ENCODE measurements around the gene PPP2R3A. TPM values are rescaled to one million over a fixed set of nuclear protein-coding genes. Genes with fewer than 3 reads are reported as not detected.
"Not testable (repeated sequence)": the region's sequence is repeated elsewhere in the genome, so short reads cannot be mapped to it uniquely, and the experiment has no call there.

The PPP2R3A gene
- total and polyA plus RNA-seq, 9 donors: 4.6 to 17.7 (median 12.2) TPM

DNA sequence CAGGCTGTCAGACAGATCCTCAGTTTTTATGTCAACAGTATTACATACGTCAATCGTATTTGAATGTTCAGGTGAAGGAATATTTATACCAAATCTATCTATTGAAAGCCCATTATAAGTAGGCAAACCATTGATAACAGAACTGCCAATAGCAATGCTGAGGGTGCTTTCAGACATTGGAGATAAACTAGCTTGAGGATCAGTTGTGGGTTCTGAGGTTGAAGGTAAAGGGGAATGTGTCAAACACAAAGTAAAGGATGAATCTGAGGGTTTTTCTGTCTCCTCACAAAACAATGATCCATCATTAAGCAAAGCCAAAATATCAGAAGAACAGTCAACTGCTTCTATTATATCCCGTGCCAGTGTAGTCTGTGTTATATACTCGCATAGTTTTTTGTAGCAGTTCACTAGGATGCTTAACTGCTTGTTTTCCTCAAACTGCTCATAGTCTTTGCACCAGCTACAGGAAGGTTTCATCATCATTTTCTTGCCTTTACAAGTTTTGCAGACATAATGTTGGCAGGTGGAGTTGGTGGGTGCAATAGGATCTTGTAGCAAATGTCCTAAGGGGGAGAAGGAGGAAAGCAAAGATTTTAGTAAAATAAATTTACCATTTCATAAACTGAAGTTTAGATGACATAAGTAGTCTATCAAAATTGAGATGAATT lies 186.8 kb downstream of the PPP2R3A start:
- no peaks in the 10 kb centered on the region for H3K27me3 ChIP-seq
- no peak for DNase-seq
- peaks cover 4% of the 10 kb centered on the region for H3K4me1 ChIP-seq (ENCODE audit: insufficient read depth)
- 70 to 80% (median 76%) methylated on average over 4 of the region's 4 CpGs for WGBS, 3 donors
- H3K27ac ChIP-seq: no peak overlapping the region
- no peaks in the 10 kb centered on the region for H3K9me3 ChIP-seq
- TF ChIP-seq POLR2A (IDR thresholded peaks at IDR 0.05): no peak
- TF ChIP-seq EP300 (IDR thresholded peaks at IDR 0.05): no peak
- TF ChIP-seq, protein P1, sequence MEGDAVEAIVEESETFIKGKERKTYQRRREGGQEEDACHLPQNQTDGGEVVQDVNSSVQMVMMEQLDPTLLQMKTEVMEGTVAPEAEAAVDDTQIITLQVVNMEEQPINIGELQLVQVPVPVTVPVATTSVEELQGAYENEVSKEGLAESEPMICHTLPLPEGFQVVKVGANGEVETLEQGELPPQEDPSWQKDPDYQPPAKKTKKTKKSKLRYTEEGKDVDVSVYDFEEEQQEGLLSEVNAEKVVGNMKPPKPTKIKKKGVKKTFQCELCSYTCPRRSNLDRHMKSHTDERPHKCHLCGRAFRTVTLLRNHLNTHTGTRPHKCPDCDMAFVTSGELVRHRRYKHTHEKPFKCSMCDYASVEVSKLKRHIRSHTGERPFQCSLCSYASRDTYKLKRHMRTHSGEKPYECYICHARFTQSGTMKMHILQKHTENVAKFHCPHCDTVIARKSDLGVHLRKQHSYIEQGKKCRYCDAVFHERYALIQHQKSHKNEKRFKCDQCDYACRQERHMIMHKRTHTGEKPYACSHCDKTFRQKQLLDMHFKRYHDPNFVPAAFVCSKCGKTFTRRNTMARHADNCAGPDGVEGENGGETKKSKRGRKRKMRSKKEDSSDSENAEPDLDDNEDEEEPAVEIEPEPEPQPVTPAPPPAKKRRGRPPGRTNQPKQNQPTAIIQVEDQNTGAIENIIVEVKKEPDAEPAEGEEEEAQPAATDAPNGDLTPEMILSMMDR (IDR thresholded peaks at IDR 0.05): no peak
- intact Hi-C loops (cut with DNase I): no loop called here
- no peak overlapping the region for H3K4me3 ChIP-seq
- H3K36me3 ChIP-seq: no peaks in the 10 kb centered on the region

DNA sequence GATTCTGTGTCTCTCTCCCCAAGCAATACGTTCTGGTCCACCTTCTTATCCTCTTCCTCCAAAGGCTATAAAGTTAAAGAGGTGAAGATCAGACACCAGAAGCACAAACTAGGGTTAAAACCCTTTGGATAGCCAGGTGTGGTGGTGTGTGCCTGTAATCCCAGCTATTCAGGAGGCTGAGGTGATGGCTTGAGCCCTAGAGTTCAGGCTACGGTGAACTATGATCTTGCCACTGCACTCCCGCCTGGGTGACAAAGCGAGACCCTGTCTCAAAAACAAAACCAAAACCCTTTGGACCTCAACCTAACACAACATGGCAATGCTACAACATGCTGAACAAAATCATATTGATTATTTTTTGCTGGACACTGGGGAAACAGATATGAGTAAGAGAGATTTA lies 187.4 kb downstream of the PPP2R3A start:
- Histone ChIP-seq H3K4me3 (no peak overlapping the region), H3K36me3 (no peaks in the 10 kb centered on the region), H3K27me3 (no peaks in the 10 kb centered on the region), H3K9me3 (no peaks in the 10 kb centered on the region), H3K4me1 (ENCODE audit: insufficient read depth) (peaks cover 4% of the 10 kb centered on the region), H3K27ac (no peak overlapping the region)
- TF ChIP-seq, protein P1 (IDR thresholded peaks at IDR 0.05): no peak
- no peak for TF ChIP-seq EP300 (IDR thresholded peaks at IDR 0.05)
- TF ChIP-seq POLR2A (IDR thresholded peaks at IDR 0.05): no peak
- 93 to 95% (median 95%) methylated on average over 4 of the region's 4 CpGs for WGBS, 3 donors
- DNase-seq: no peak
- intact Hi-C loops (cut with DNase I): no loop called here

DNA sequence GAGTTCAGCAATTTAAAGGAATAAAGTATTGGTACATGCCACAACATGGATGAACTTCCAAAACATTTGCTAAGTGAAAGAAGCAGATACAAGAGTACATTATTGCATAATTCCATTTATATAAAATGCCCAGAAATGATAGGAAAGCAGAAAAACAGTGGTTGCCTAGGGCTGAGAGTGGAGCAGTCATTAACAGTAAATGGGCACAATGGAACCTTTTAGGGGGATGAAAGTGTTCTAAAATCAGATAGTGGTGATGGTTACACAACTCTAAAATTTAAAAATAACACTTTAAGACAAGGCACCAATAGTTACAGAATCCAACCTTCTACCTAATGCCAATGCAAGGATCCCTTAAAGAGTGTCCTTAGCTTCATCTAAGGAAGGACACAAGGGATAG lies 196.0 kb downstream of the PPP2R3A start:
- no peak for TF ChIP-seq EP300 (IDR thresholded peaks at IDR 0.05)
- TF ChIP-seq, protein P1 (IDR thresholded peaks at IDR 0.05): no peak
- no peak for TF ChIP-seq POLR2A (IDR thresholded peaks at IDR 0.05)
- H3K4me3 ChIP-seq: no peak overlapping the region
- no peaks in the 10 kb centered on the region for H3K36me3 ChIP-seq
- no peak for DNase-seq
- H3K27me3 ChIP-seq: no peaks in the 10 kb centered on the region
- H3K4me1 ChIP-seq (ENCODE audit: insufficient read depth): peaks cover 9% of the 10 kb centered on the region
- intact Hi-C loops (cut with DNase I): no loop called here
- H3K9me3 ChIP-seq: no peaks in the 10 kb centered on the region
- H3K27ac ChIP-seq: no peak overlapping the region

DNA sequence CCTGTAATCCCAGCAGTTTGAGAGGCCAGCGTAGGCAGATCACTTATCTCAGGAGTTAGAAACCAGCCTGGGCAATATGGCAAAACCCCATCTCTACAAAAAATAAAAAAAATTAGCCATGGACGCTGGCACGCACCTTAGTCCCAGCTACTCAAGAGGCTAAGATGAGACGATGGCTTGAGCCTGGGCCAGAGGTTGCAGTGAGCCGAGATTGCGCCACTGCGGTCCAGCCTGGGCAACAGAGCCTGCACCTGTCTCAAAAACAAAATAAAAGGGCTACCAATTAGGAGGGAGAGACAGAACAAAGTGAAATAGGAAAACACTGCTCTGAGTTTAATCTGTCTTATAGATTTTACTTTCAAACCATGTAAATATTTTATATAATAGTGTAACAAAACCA lies 196.8 kb downstream of the PPP2R3A start:
- no peak for DNase-seq
- no peaks in the 10 kb centered on the region for H3K36me3 ChIP-seq
- H3K4me3 ChIP-seq: no peak overlapping the region
- intact Hi-C loops (cut with DNase I): no loop called here
- peaks cover 11% of the 10 kb centered on the region for H3K4me1 ChIP-seq (ENCODE audit: insufficient read depth)
- H3K9me3 ChIP-seq: no peaks in the 10 kb centered on the region
- no peaks in the 10 kb centered on the region for H3K27me3 ChIP-seq
- 89 to 93% (median 93%) methylated on average over 7 of the region's 7 CpGs for WGBS, 3 donors
- H3K27ac ChIP-seq: no peak overlapping the region
- TF ChIP-seq EP300 (IDR thresholded peaks at IDR 0.05) (no peak), POLR2A (IDR thresholded peaks at IDR 0.05) (no peak)
- TF ChIP-seq, protein P1 (IDR thresholded peaks at IDR 0.05): no peak

DNA sequence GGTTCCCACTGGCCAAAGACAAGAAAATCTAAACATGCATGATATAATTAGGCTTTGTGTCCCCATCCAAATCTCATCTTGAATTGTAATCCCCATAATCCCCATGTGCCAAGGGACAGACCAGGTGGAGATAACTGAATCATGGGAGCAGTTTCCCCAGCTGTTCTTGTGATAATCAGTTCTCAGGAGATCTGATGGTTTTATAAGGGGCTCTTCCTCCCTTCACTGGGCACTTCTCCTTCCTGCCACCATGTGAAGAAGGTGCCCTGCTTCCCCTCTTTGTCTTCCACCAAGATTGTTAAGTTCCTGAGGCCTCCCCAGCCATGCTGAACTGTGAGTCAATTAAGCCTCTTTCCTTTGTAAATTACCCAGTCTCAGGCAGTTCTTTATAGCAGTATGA lies 198.1 kb downstream of the PPP2R3A start:
- H3K36me3 ChIP-seq; DNase-seq; intact Hi-C loops (cut with DNase I); H3K4me3 ChIP-seq; H3K27ac ChIP-seq; H3K9me3 ChIP-seq; H3K27me3 ChIP-seq: not testable (repeated sequence)
- peaks cover 11% of the 10 kb centered on the region for H3K4me1 ChIP-seq (ENCODE audit: insufficient read depth)

Data from ovary (tissue), 9 donors.